MCF 10A (cell line): ENCODE data around the gene ATG5. TPM values are rescaled to one million over a fixed set of nuclear protein-coding genes. Genes with fewer than 3 reads are reported as not detected.

Experiments
- BruUV-seq: library from RNA; stranded (reverse); fragments of 400-500 nt; replicated peaks from 2 replicates; lab custom pipeline; 2021; lab: Mats Ljungman, UMichigan
- CTCF ChIA-PET: fragments of 300-600 bp; sonication (Branson Sonifier 250); formaldehyde crosslinking; extraction: SDS; loops from one replicate; lab custom pipeline; 2021; ENCODE audit warnings: antibody characterized with exemption, inconsistent platforms; lab: Yijun Ruan, JAX
- POLR2A ChIA-PET: fragments of 300-600, 350-650 bp; sonication (Branson Sonifier 250); formaldehyde crosslinking; extraction: SDS; loops from one replicate; lab custom pipeline; 2020; ENCODE audit warnings: antibody characterized with exemption, inconsistent platforms; lab: Yijun Ruan, JAX
- DNase-seq: peaks from one replicate; pipeline ENCODE4 v3.0.0-alpha.2; 2018; ENCODE audit not compliant: unreplicated experiment
- H3K27ac Mint-ChIP-seq: one replicate; pipeline ENCODE4 v1.8.0; 2022; ENCODE audit warnings: mild to moderate bottlenecking, low read depth, mixed read lengths; ENCODE audit not compliant: unreplicated experiment
- H3K27me3 Mint-ChIP-seq: one replicate; pipeline ENCODE4 v1.8.0; 2022; ENCODE audit warnings: mixed read lengths; ENCODE audit not compliant: insufficient read depth, unreplicated experiment
- H3K36me3 Mint-ChIP-seq: one replicate; pipeline ENCODE4 v1.8.0; 2022; ENCODE audit warnings: mild to moderate bottlenecking, moderate library complexity, mixed read lengths; ENCODE audit not compliant: insufficient read depth, unreplicated experiment
- H3K4me1 Mint-ChIP-seq: one replicate; pipeline ENCODE4 v1.8.0; 2022; ENCODE audit warnings: mixed read lengths; ENCODE audit not compliant: insufficient read depth, unreplicated experiment
- H3K4me3 Mint-ChIP-seq: one replicate; pipeline ENCODE4 v1.8.0; 2022; ENCODE audit warnings: mild to moderate bottlenecking, moderate library complexity, mixed read lengths; ENCODE audit not compliant: unreplicated experiment
- H3K9me3 Mint-ChIP-seq: one replicate; pipeline ENCODE4 v1.8.0; 2022; ENCODE audit warnings: mixed read lengths; ENCODE audit not compliant: unreplicated experiment
- CTCF ChIP-seq: fragments of 200-600 bp; IDR thresholded peaks from one replicate; pipeline ENCODE4 v1.8.0; 2022; ENCODE audit warnings: antibody characterized with exemption, mild to moderate bottlenecking; ENCODE audit not compliant: unreplicated experiment
- intact Hi-C: fragments of 100-400 bp; cut with micrococcal nuclease; formaldehyde crosslinking; loops from 2 replicates; pipeline ENCODE4 v1.14.1; 2022
- total RNA-seq: library from RNA; stranded (reverse); gene quantifications from 2 replicates; pipeline ENCODE4 v1.2.3, GENCODE V29; 2022

The ATG5 gene
- total RNA-seq, 1 experiment from 2014 or later = 33.3 TPM

GRCh38 chr6:106290032-106290431 lies 35.5 kb downstream of the ATG5 start:
- ChIA-PET CTCF (interaction anchor here (0.5 kb wide), 1 partner anchor 34 kb away, joined by 3 read pairs; no protein-coding TSS in a partner anchor), POLR2A (no interaction called here)
- H3K4me1 Mint-ChIP-seq = no peaks in the 10 kb centered on the region
- BruUV-seq = no TSS peak
- no peaks in the 10 kb centered on the region for H3K27me3 Mint-ChIP-seq
- TF ChIP-seq CTCF = no peak
- H3K27ac Mint-ChIP-seq = no peak overlapping the region
- H3K4me3 Mint-ChIP-seq = no peak overlapping the region
- intact Hi-C loops = no loop called here
- DNase-seq = no peak
- peaks cover 12% of the 10 kb centered on the region for H3K9me3 Mint-ChIP-seq
- H3K36me3 Mint-ChIP-seq = peaks cover 22% of the 10 kb centered on the region

GRCh38 chr6:106287215-106287614 lies 38.3 kb downstream of the ATG5 start:
- ChIA-PET CTCF (interaction anchor here (0.6 to 1.5 kb wide), 3 partner anchors 8 to 1209 kb away, joined by 3 to 5 read pairs (median 5); no protein-coding TSS in a partner anchor), POLR2A (interaction anchor here (1.1 kb wide), 1 partner anchor 856 kb away, joined by 4 read pairs; no protein-coding TSS in a partner anchor)
- no TSS peak for BruUV-seq
- no peak overlapping the region for H3K27ac Mint-ChIP-seq
- intact Hi-C loops = no loop called here
- peaks cover 17% of the 10 kb centered on the region for H3K36me3 Mint-ChIP-seq
- no peak for TF ChIP-seq CTCF
- no peak overlapping the region for H3K4me3 Mint-ChIP-seq
- no peaks in the 10 kb centered on the region for H3K4me1 Mint-ChIP-seq
- peaks cover 16% of the 10 kb centered on the region for H3K9me3 Mint-ChIP-seq
- H3K27me3 Mint-ChIP-seq = no peaks in the 10 kb centered on the region
- DNase-seq = no peak

GRCh38 chr6:106286746-106287145 lies 38.8 kb downstream of the ATG5 start:
- TF ChIP-seq CTCF = no peak
- no peak for DNase-seq
- intact Hi-C loops = no loop called here
- H3K27ac Mint-ChIP-seq = no peak overlapping the region
- no peaks in the 10 kb centered on the region for H3K4me1 Mint-ChIP-seq
- CTCF ChIA-PET = interaction anchor here (0.6 to 1.5 kb wide), 6 partner anchors 8 to 1209 kb away, joined by 3 to 5 read pairs (median 5); no protein-coding TSS in a partner anchor
- POLR2A ChIA-PET = interaction anchor here (1.0 to 1.1 kb wide), 2 partner anchors 10 to 855 kb away, joined by 3 to 4 read pairs; no protein-coding TSS in a partner anchor
- H3K36me3 Mint-ChIP-seq = peaks cover 12% of the 10 kb centered on the region
- no peak overlapping the region for H3K4me3 Mint-ChIP-seq
- no peaks in the 10 kb centered on the region for H3K27me3 Mint-ChIP-seq
- BruUV-seq = no TSS peak
- peaks cover 12% of the 10 kb centered on the region for H3K9me3 Mint-ChIP-seq

GRCh38 chr6:106283481-106283880 lies 42.1 kb downstream of the ATG5 start:
- H3K4me3 Mint-ChIP-seq = no peak overlapping the region
- peaks cover 8% of the 10 kb centered on the region for H3K9me3 Mint-ChIP-seq

More at GRCh38 chr6:106283481-106283880, 42.1 kb downstream of the ATG5 start:
- intact Hi-C loops = no loop called here
- no peak for TF ChIP-seq CTCF
- no peak for DNase-seq
- ChIA-PET CTCF (interaction anchor here (0.6 kb wide), 2 partner anchors 60 to 781 kb away, joined by 3 to 4 read pairs; no protein-coding TSS in a partner anchor), POLR2A (interaction anchor here (0.6 to 1.6 kb wide), 2 partner anchors 26 to 1192 kb away, joined by 3 to 4 read pairs; no protein-coding TSS in a partner anchor)
- Mint-ChIP-seq H3K27me3 (no peaks in the 10 kb centered on the region), H3K36me3 (peaks cover 7% of the 10 kb centered on the region), H3K4me1 (no peaks in the 10 kb centered on the region), H3K27ac (no peak overlapping the region)
- BruUV-seq = no TSS peak
